Measurements from ENCODE around the gene TSPYL6. TPM values are rescaled to one million over a fixed set of nuclear protein-coding genes. Genes with fewer than 3 reads are reported as not detected.

TSPYL6 gene
- total and polyA plus RNA-seq, 2 experiments from 2014 or later, result not detected

DNA sequence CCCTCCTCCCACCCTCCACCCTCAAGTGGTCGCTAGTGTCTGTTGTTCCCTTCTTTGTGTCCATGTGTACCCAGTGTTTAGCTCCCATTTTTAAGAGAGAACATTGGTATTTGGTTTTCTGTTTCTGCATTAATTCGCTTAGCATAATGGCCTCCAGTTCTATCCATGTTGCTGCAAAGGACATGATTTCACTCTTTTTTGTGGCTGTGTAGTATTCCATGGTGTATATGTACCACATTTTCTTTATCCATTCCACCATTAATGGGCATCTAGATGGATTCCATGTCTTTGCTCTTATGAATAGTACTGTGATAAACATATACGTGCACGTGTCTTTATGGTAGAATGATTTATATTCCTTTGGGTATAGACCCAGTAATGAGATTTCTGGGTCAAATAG lies 42.9 kb downstream of the TSPYL6 start:
- no peak for DNase-seq (ENCODE audit: low spot score)
- Histone ChIP-seq H3K9me3 (ENCODE audit: low read depth) (peaks cover 4% of the 10 kb centered on the region), H3K4me2 (no peak overlapping the region), H3K4me3 (no peak overlapping the region), H3K36me3 (replicated peaks; ENCODE audit: insufficient read depth, low read depth) (no peaks in the 10 kb centered on the region), H4K20me1 (ENCODE audit: insufficient read depth, poor library complexity, severe bottlenecking) (no peaks in the 10 kb centered on the region), H3K27me3 (no peaks in the 10 kb centered on the region), H3K9me2 (replicated peaks; ENCODE audit: insufficient read depth) (no peaks in the 10 kb centered on the region), H3K27ac (no peak overlapping the region), H3K79me2 (no peaks in the 10 kb centered on the region), H3K4me1 (ENCODE audit: insufficient read depth) (no peaks in the 10 kb centered on the region), H2AFZ (no peak overlapping the region)
- TF ChIP-seq, protein P1, sequence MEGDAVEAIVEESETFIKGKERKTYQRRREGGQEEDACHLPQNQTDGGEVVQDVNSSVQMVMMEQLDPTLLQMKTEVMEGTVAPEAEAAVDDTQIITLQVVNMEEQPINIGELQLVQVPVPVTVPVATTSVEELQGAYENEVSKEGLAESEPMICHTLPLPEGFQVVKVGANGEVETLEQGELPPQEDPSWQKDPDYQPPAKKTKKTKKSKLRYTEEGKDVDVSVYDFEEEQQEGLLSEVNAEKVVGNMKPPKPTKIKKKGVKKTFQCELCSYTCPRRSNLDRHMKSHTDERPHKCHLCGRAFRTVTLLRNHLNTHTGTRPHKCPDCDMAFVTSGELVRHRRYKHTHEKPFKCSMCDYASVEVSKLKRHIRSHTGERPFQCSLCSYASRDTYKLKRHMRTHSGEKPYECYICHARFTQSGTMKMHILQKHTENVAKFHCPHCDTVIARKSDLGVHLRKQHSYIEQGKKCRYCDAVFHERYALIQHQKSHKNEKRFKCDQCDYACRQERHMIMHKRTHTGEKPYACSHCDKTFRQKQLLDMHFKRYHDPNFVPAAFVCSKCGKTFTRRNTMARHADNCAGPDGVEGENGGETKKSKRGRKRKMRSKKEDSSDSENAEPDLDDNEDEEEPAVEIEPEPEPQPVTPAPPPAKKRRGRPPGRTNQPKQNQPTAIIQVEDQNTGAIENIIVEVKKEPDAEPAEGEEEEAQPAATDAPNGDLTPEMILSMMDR (IDR thresholded peaks at IDR 0.05; ENCODE audit: poor library complexity), result no peak
- TF ChIP-seq EZH2phosphoT487 (IDR thresholded peaks at IDR 0.05; ENCODE audit: low read depth, severe bottlenecking, unreplicated experiment), result no peak
- TF ChIP-seq EZH2 (IDR thresholded peaks at IDR 0.05; ENCODE audit: borderline replicate concordance), result no peak
- 96% methylated on average over 4 of the region's 4 CpGs for whole genome bisulfite sequencing (ENCODE audit: low lambda C conversion rate, missing lambda C conversion rate)

DNA sequence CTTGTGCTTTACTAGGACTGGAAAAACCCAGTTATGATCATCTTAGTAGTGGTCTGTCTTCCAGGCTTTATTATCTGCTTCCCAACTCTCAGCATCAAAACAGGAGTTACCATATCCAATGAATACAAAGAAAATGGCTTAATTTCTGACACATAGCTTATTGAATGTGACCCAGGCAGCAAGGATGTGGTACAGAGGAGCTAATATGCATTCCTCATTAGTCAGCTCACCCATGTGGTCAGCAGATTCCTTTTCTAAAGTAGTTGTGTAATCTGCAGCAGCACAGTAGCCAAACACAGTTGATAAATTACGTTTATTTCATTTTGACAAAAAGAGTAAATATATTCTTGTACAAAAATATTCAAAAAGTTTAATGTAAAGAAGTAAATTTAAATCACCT lies 43.6 kb downstream of the TSPYL6 start:
- no peaks in the 10 kb centered on the region for H3K9me2 ChIP-seq (replicated peaks; ENCODE audit: insufficient read depth)
- H4K20me1 ChIP-seq (ENCODE audit: insufficient read depth, poor library complexity, severe bottlenecking), result no peaks in the 10 kb centered on the region
- no peaks in the 10 kb centered on the region for H3K4me1 ChIP-seq (ENCODE audit: insufficient read depth)
- TF ChIP-seq EZH2phosphoT487 (IDR thresholded peaks at IDR 0.05; ENCODE audit: low read depth, severe bottlenecking, unreplicated experiment) (no peak), EZH2 (IDR thresholded peaks at IDR 0.05; ENCODE audit: borderline replicate concordance) (no peak)
- TF ChIP-seq, protein P1 (IDR thresholded peaks at IDR 0.05; ENCODE audit: poor library complexity), result no peak
- H2AFZ ChIP-seq, result no peak overlapping the region
- H3K27me3 ChIP-seq, result no peaks in the 10 kb centered on the region
- no peak overlapping the region for H3K27ac ChIP-seq
- no peak overlapping the region for H3K4me3 ChIP-seq
- no peaks in the 10 kb centered on the region for H3K79me2 ChIP-seq
- no peak overlapping the region for H3K4me2 ChIP-seq
- no peaks in the 10 kb centered on the region for H3K36me3 ChIP-seq (replicated peaks; ENCODE audit: insufficient read depth, low read depth)
- 66% methylated on average over 1 of the region's 1 CpG for WGBS (ENCODE audit: low lambda C conversion rate, missing lambda C conversion rate)
- peaks cover 4% of the 10 kb centered on the region for H3K9me3 ChIP-seq (ENCODE audit: low read depth)
- DNase-seq (ENCODE audit: low spot score), result peak; percentile 10

- H3K9me3 ChIP-seq (ENCODE audit: low read depth), result no peaks in the 10 kb centered on the region
- no peaks in the 10 kb centered on the region for H3K79me2 ChIP-seq
- no peak for DNase-seq (ENCODE audit: low spot score)
- 95% methylated on average over 3 of the region's 3 CpGs for WGBS (ENCODE audit: low lambda C conversion rate, missing lambda C conversion rate)
- no peak overlapping the region for H3K4me3 ChIP-seq
- no peak overlapping the region for H3K27ac ChIP-seq
- H3K36me3 ChIP-seq (replicated peaks; ENCODE audit: insufficient read depth, low read depth), result no peaks in the 10 kb centered on the region
- H4K20me1 ChIP-seq (ENCODE audit: insufficient read depth, poor library complexity, severe bottlenecking), result no peaks in the 10 kb centered on the region
- no peaks in the 10 kb centered on the region for H3K4me1 ChIP-seq (ENCODE audit: insufficient read depth)
- no peaks in the 10 kb centered on the region for H3K27me3 ChIP-seq
- no peak overlapping the region for H2AFZ ChIP-seq
- no peaks in the 10 kb centered on the region for H3K9me2 ChIP-seq (replicated peaks; ENCODE audit: insufficient read depth)
- no peak for TF ChIP-seq EZH2 (IDR thresholded peaks at IDR 0.05; ENCODE audit: borderline replicate concordance)
- TF ChIP-seq EZH2phosphoT487 (IDR thresholded peaks at IDR 0.05; ENCODE audit: low read depth, severe bottlenecking, unreplicated experiment), result no peak
- TF ChIP-seq, protein P1 (IDR thresholded peaks at IDR 0.05; ENCODE audit: poor library complexity), result no peak
- no peak overlapping the region for H3K4me2 ChIP-seq
Measured at GRCh38 chr2:54209379-54209778, 46.6 kb downstream of the TSPYL6 start.

All from hepatocyte (in vitro differentiated cells).